HEK293 (cell line): ENCODE measurements around the gene EIF4A3.
"Not testable (repeated sequence)": the region's sequence is repeated elsewhere in the genome, so short reads cannot be mapped to it uniquely, and the experiment has no call there.

ENCODE experiments used
- CTCF ChIA-PET: fragments of 350-600 bp; formaldehyde crosslinking; extraction: SDS; loops from one replicate; lab custom pipeline; 2021; ENCODE audit warnings: antibody characterized with exemption; lab: Yijun Ruan, JAX
- POLR2A ChIA-PET: fragments of 300-600 bp; formaldehyde crosslinking; extraction: SDS; loops from one replicate; lab custom pipeline; 2020; ENCODE audit warnings: antibody characterized with exemption, inconsistent platforms; lab: Yijun Ruan, JAX
- H3K27ac ChIP-seq: fragments of 200-500 bp; sonication (Bioruptor generic); 2 replicates; pipeline ENCODE4 v1.5.1; 2014; ENCODE audit warnings: low read depth, low read length, control low read depth, inconsistent platforms; ENCODE audit errors: extremely low read depth
- H3K36me3 ChIP-seq, 2 experiments: fragments of 200-500 bp in 1 of 2; sonication (Bioruptor generic) in 1 of 2; 1 replicate in 1 of 2; 2 replicates in 1 of 2; pipeline ENCODE4 v1.5.1; 2014 to 2017; ENCODE audit warnings: inconsistent platforms in 2 of 2, low read length in 2 of 2; ENCODE audit not compliant: control insufficient read depth in 2 of 2, insufficient read depth in 1 of 2
- H3K4me1 ChIP-seq: fragments of 200-500 bp; sonication (Bioruptor generic); 2 replicates; pipeline ENCODE4 v1.5.1; 2014; ENCODE audit warnings: mild to moderate bottlenecking, low read length, inconsistent platforms; ENCODE audit not compliant: control insufficient read depth, insufficient read depth
- H3K4me3 ChIP-seq: 2 replicates; pipeline ENCODE4 v1.5.1; 2011; ENCODE audit warnings: low read depth, mild to moderate bottlenecking, control low read depth, low read length, moderate library complexity
- H3K9me3 ChIP-seq: fragments of 200-500 bp; sonication (Bioruptor generic); 2 replicates; pipeline ENCODE4 v1.5.1; 2014; ENCODE audit warnings: low read depth, low read length, inconsistent platforms; ENCODE audit not compliant: control insufficient read depth, insufficient read depth
- GLI4 ChIP-seq: fragments of 450-650 bp; formaldehyde crosslinking; IDR thresholded peaks from 2 replicates; pipeline ENCODE4 v1.5.1; 2016; ENCODE audit warnings: missing biosample characterization, missing genetic modification characterization
- IKZF3 ChIP-seq: fragments of 450-650 bp; IDR thresholded peaks from 2 replicates; pipeline ENCODE4 v1.5.0; 2018; ENCODE audit warnings: missing biosample characterization, mild to moderate bottlenecking, missing genetic modification characterization, moderate library complexity
- KLF1 ChIP-seq: fragments of 450-650 bp; formaldehyde crosslinking; IDR thresholded peaks from 2 replicates; pipeline ENCODE4 v1.5.1; 2016; ENCODE audit warnings: missing biosample characterization, missing genetic modification characterization
- OSR2 ChIP-seq: fragments of 450-650 bp; formaldehyde crosslinking; IDR thresholded peaks from 2 replicates; pipeline ENCODE4 v1.5.1; 2016; ENCODE audit warnings: missing biosample characterization, missing genetic modification characterization
- REST ChIP-seq: fragments of 450-650 bp; formaldehyde crosslinking; IDR thresholded peaks from 2 replicates; pipeline ENCODE4 v1.5.1; 2016; ENCODE audit warnings: missing biosample characterization, missing genetic modification characterization
- SETDB1 ChIP-seq: IDR thresholded peaks from one replicate; pipeline ENCODE4 v1.6.1; 2017; ENCODE audit warnings: mild to moderate bottlenecking, low read length, moderate library complexity, mixed read lengths; ENCODE audit not compliant: insufficient read length
- TSHZ1 ChIP-seq: fragments of 450-650 bp; formaldehyde crosslinking; IDR thresholded peaks from 2 replicates; pipeline ENCODE4 v1.5.1; 2016; ENCODE audit warnings: missing biosample characterization, missing genetic modification characterization, borderline replicate concordance
- ZBTB26 ChIP-seq: fragments of 450-650 bp; formaldehyde crosslinking; optimal IDR thresholded peaks from 2 replicates; pipeline ENCODE3; 2016; ENCODE audit warnings: missing biosample characterization, mild to moderate bottlenecking, missing genetic modification characterization
- ZBTB48 ChIP-seq: fragments of 450-650 bp; formaldehyde crosslinking; IDR thresholded peaks from 2 replicates; pipeline ENCODE4 v1.5.1; 2016; ENCODE audit warnings: missing biosample characterization, missing genetic modification characterization
- ZFP3 ChIP-seq: fragments of 450-650 bp; formaldehyde crosslinking; IDR thresholded peaks from 2 replicates; pipeline ENCODE4 v1.5.1; 2016; ENCODE audit warnings: low read depth, missing biosample characterization, missing genetic modification characterization
- ZNF140 ChIP-seq: fragments of 450-650 bp; formaldehyde crosslinking; IDR thresholded peaks from 2 replicates; pipeline ENCODE4 v1.5.1; 2016; ENCODE audit warnings: missing biosample characterization, missing genetic modification characterization
- ZNF157 ChIP-seq: fragments of 450-650 bp; formaldehyde crosslinking; IDR thresholded peaks from 2 replicates; pipeline ENCODE4 v1.5.1; 2016; ENCODE audit warnings: missing biosample characterization, missing genetic modification characterization
- ZNF280C ChIP-seq: fragments of 450-650 bp; formaldehyde crosslinking; IDR thresholded peaks from 2 replicates; pipeline ENCODE4 v1.5.1; 2016; ENCODE audit warnings: missing biosample characterization, missing genetic modification characterization
- ZNF311 ChIP-seq: fragments of 450-650 bp; formaldehyde crosslinking; IDR thresholded peaks from 2 replicates; pipeline ENCODE4 v1.5.1; 2017; ENCODE audit warnings: missing biosample characterization, missing genetic modification characterization, borderline replicate concordance
- ZNF48 ChIP-seq: fragments of 450-650 bp; formaldehyde crosslinking; IDR thresholded peaks from 2 replicates; pipeline ENCODE4 v1.5.1; 2016; ENCODE audit warnings: missing biosample characterization, missing genetic modification characterization
- ZNF544 ChIP-seq: fragments of 450-650 bp; formaldehyde crosslinking; IDR thresholded peaks from 2 replicates; pipeline ENCODE4 v1.5.0; 2017; ENCODE audit warnings: missing biosample characterization, missing genetic modification characterization
- ZNF704 ChIP-seq: fragments of 450-650 bp; formaldehyde crosslinking; IDR thresholded peaks from 2 replicates; pipeline ENCODE4 v1.5.1; 2016; ENCODE audit warnings: missing biosample characterization, missing genetic modification characterization
- ZNF707 ChIP-seq: fragments of 450-650 bp; formaldehyde crosslinking; IDR thresholded peaks from 2 replicates; pipeline ENCODE4 v1.5.1; 2016; ENCODE audit warnings: missing biosample characterization, missing genetic modification characterization
- ZSCAN16 ChIP-seq: fragments of 450-650 bp; formaldehyde crosslinking; IDR thresholded peaks from 2 replicates; pipeline ENCODE4 v1.5.1; 2016; ENCODE audit warnings: missing biosample characterization, missing genetic modification characterization
- ZSCAN30 ChIP-seq: fragments of 450-650 bp; IDR thresholded peaks from 2 replicates; pipeline ENCODE4 v1.5.1; 2018; ENCODE audit warnings: missing biosample characterization, mild to moderate bottlenecking, missing genetic modification characterization, moderate library complexity

EIF4A3 gene

GRCh38 chr17:80090164-80090563 is 56.8 kb downstream of the EIF4A3 start:
- not testable (repeated sequence) for H3K27ac ChIP-seq, H3K4me1 ChIP-seq, H3K9me3 ChIP-seq, H3K4me3 ChIP-seq, H3K36me3 ChIP-seq
- TF ChIP-seq ZBTB26 (tag by site-specific recombination) = peak; percentile 30
- ChIA-PET POLR2A (interaction anchor here (0.6 kb wide), 1 partner anchor 895 kb away, joined by 3 read pairs; no protein-coding TSS in a partner anchor), CTCF (interaction anchor here (3.2 to 3.3 kb wide), 2 partner anchors 11 kb away, joined by 22 to 31 read pairs; partner anchors contain the start of gene GAA)

- CTCF ChIA-PET = interaction anchor here (0.9 to 3.2 kb wide), 2 partner anchors 11 to 348 kb away, joined by 3 to 22 read pairs; partner anchors contain the start of gene GAA
- Histone ChIP-seq H3K4me1 (0 out of 2 replicates have a peak, but pooled peaks cover 2% of the 10 kb centered on the region), H3K4me3 (no peak overlapping the region), H3K9me3 (no peaks in the 10 kb centered on the region)
- POLR2A ChIA-PET = interaction anchor here (0.6 to 2.9 kb wide), 3 partner anchors 12 to 895 kb away, joined by 3 to 11 read pairs (median 7); partner anchors contain the start of gene GAA
- TF ChIP-seq ZNF48 (tag by site-specific recombination) (no peak), ZNF311 (no peak), TSHZ1 (no peak), SETDB1 (no peak), ZBTB48 (tag by site-specific recombination) (no peak), ZNF140 (tag by site-specific recombination) (no peak), ZNF707 (tag by site-specific recombination) (no peak), ZNF704 (tag by site-specific recombination) (no peak), REST (tag by site-specific recombination) (no peak), ZFP3 (tag by site-specific recombination) (no peak), KLF1 (tag by site-specific recombination) (no peak), ZSCAN30 (tag by site-specific recombination) (no peak), IKZF3 (tag by site-specific recombination) (no peak), ZNF280C (tag by site-specific recombination) (no peak), ZNF157 (tag by site-specific recombination) (no peak), ZNF544 (tag by site-specific recombination) (no peak), OSR2 (tag by site-specific recombination) (no peak), ZSCAN16 (tag by site-specific recombination) (no peak), GLI4 (no peak)
- TF ChIP-seq, all 188 proteins: peak for 0
- no peak overlapping the region for H3K27ac ChIP-seq
- no peaks in the 10 kb centered on the region for H3K36me3 ChIP-seq
These were observed 57.2 kb downstream of the EIF4A3 start for GRCh38 chr17:80089762-80090161.
